Spleen (tissue), 11 donors: Measurements from ENCODE around the gene CACNA2D1. TPM values are rescaled to one million over a fixed set of nuclear protein-coding genes. Genes with fewer than 3 reads are reported as not detected.

Source experiments
- DNase-seq: peaks from one replicate; pipeline ENCODE4 v3.0.0-alpha.2; 2020
- H3K27ac ChIP-seq, 8 donors: fragments of 200-600 bp; sonication (generic) in 7 of 8; 1 replicate in 4 of 8; 2 replicates in 4 of 8; pipeline versions ENCODE4 v1.5.0 to v1.8.0; 2016 to 2021; ENCODE audit warnings: inconsistent platforms in 4 of 8, mild to moderate bottlenecking in 4 of 8, moderate library complexity in 1 of 8
- H3K27me3 ChIP-seq, 7 donors: fragments of 200-600 bp; sonication (generic) in 6 of 7; replicated peaks in 1 of 7; 1 replicate in 4 of 7; 2 replicates in 3 of 7; pipeline versions ENCODE4 v1.5.0 to v1.8.0; 2016 to 2021; ENCODE audit warnings: inconsistent platforms in 3 of 7, mild to moderate bottlenecking in 1 of 7
- H3K36me3 ChIP-seq, 6 donors: fragments of 200-600 bp; sonication (generic) in 5 of 6; 1 replicate in 4 of 6; 2 replicates in 2 of 6; pipeline versions ENCODE4 v1.5.0 to v1.8.0; 2016 to 2021; ENCODE audit warnings: inconsistent platforms in 2 of 6
- H3K4me1 ChIP-seq, 6 donors: fragments of 200-600 bp; sonication (generic) in 5 of 6; 1 replicate in 3 of 6; 2 replicates in 3 of 6; pipeline versions ENCODE4 v1.5.0 to v1.8.0; 2016 to 2021; ENCODE audit warnings: inconsistent platforms in 3 of 6
- H3K4me3 ChIP-seq, 8 donors: fragments of 200-600 bp; sonication (generic) in 7 of 8; 1 replicate in 4 of 8; 2 replicates in 4 of 8; pipeline versions ENCODE4 v1.5.0 to v1.8.0; 2016 to 2021; ENCODE audit warnings: inconsistent platforms in 4 of 8, mild to moderate bottlenecking in 4 of 8, moderate library complexity in 2 of 8
- H3K9me3 ChIP-seq, 8 donors: fragments of 200-600 bp; sonication (generic) in 7 of 8; 1 replicate in 4 of 8; 2 replicates in 4 of 8; pipeline versions ENCODE4 v1.5.0 to v1.8.0; 2016 to 2021; ENCODE audit warnings: inconsistent platforms in 4 of 8
- POLR2A ChIP-seq, 3 donors: fragments of 450-650 bp; IDR thresholded peaks; one replicate each; pipeline ENCODE4 v1.5.1; 2017; ENCODE audit warnings: antibody characterized with exemption in 3 of 3, mild to moderate bottlenecking in 1 of 3
- POLR2AphosphoS5 ChIP-seq, 3 donors: sonication (generic); formaldehyde crosslinking; IDR thresholded peaks; one replicate each; pipeline ENCODE4 v1.5.1; 2017; ENCODE audit warnings: antibody characterized with exemption in 3 of 3
- WGBS, 5 donors: extraction: QIAGEN DNeasy Blood & Tissue Kit in 3 of 5; methylation state at CpG; one replicate each; pipeline versions ENCODE4 v1.1.5 to v1.1.7; 2013 to 2018; 5-methylcytosine and 5-hydroxymethylcytosine counted together
- intact Hi-C: fragments of 100-400 bp; cut with DNase I; formaldehyde crosslinking; loops from one replicate; pipeline ENCODE4 v1.15.0; 2023; ENCODE audit warnings: low total_unique reads
- polyA plus RNA-seq, 3 donors: library from polyadenylated mRNA; stranded (reverse); fragments of 200-250 nt; gene quantifications; one replicate each; pipeline ENCODE4 v1.2.1, GENCODE V29; 2013
- total RNA-seq, 7 donors: library from RNA; depleted of rRNA in 3 of 7; stranded (reverse); fragments of >200 nt in 3 of 7; fragmentation: NEBNext Ultra II Directional in 4 of 7; extraction: Animal tissue kit (Norgen Biotek cat#: 25700) in 4 of 7; gene quantifications; one replicate each; pipeline versions ENCODE4 v1.1.0 to v1.2.1, GENCODE V29; 2016 to 2021
- TF ChIP-seq, protein P1 (sequence below), 11 experiments: fragments of 200-600 bp in 7 of 11; fragments of 450-650 bp in 4 of 11; sonication (generic) in 4 of 11; IDR thresholded peaks in 8 of 11; conservative IDR thresholded peaks in 3 of 11; 1 replicate in 7 of 11; 2 replicates in 4 of 11; pipeline versions ENCODE4 v1.4.0 to v1.8.0; 2016 to 2021; ENCODE audit warnings: antibody characterized with exemption in 11 of 11, inconsistent platforms in 4 of 11, mild to moderate bottlenecking in 1 of 11
- donor health status: healthy with polysubstance abuse.
- donor health status: DM: no; HTN: no; CAD: no; lungs with moderate emphysema.
- donor health status: DM: no; HTN: no; CAD: no.
- donor health status: Bipolar disorder and iron deficiency.
- donor health status: healthy.
- donor health status: DM: no; HTN: no; CAD: no.
- donor health status: DM: yes; HTN: yes; CAD: no.

Gene CACNA2D1
- total and polyA plus RNA-seq, 10 donors, result 1.7 to 24.0 (median 15.2) TPM

DNA sequence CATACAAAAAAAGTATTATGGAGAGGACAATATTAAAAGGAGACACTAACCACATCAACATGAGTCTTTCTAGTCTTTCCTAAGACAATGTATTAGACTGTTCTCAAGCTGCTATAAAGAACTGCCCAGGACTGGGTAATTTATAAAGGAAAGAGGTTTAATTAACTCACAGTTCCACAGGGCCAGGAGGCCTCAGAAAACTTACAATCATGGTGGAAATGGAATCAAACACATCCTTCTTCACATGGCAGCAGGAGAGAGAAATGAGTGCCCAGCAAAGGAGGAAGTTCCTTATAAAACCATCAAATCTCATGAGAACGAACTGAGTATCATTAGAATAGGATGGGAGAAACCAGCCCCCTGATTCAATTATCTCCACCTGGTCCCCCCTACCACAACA is 25.7 kb downstream of the CACNA2D1 start:
- peaks cover 0 to 11% (median 0%) of the 10 kb centered on the region in 8 donors for H3K9me3 ChIP-seq

DNA sequence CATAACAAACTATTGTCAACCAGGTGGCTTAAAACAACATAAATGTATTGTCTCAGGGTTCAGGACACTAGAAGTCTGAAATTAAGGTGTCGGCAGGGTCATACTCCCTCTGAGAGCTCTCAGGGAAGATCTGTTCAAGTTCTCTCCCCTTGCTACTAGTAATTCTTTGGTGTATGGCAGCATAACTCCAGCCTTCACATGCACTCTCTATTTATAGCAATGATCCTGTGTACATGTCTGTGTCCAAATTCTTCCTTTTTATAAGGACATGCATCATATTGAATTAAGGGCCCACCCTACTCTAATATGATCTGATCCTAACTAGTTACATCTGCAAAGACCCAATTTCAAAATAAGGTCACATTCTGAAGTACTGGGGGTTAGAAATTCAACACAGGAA is 27.2 kb downstream of the CACNA2D1 start:
- DNase-seq, result no peak
- intact Hi-C loops, result loop anchor here (10.0 kb wide), 1 partner anchor 62 kb away; no protein-coding TSS in a partner anchor
- Histone ChIP-seq H3K27me3 (no peaks in the 10 kb centered on the region), H3K36me3 (no peaks in the 10 kb centered on the region), H3K4me3 (no peak overlapping the region), H3K4me1 (peaks cover 0 to 5% (median 0%) of the 10 kb centered on the region in 6 donors), H3K27ac (no peak overlapping the region), H3K9me3 (peaks cover 0 to 11% (median 0%) of the 10 kb centered on the region in 8 donors)
- TF ChIP-seq, protein P1, sequence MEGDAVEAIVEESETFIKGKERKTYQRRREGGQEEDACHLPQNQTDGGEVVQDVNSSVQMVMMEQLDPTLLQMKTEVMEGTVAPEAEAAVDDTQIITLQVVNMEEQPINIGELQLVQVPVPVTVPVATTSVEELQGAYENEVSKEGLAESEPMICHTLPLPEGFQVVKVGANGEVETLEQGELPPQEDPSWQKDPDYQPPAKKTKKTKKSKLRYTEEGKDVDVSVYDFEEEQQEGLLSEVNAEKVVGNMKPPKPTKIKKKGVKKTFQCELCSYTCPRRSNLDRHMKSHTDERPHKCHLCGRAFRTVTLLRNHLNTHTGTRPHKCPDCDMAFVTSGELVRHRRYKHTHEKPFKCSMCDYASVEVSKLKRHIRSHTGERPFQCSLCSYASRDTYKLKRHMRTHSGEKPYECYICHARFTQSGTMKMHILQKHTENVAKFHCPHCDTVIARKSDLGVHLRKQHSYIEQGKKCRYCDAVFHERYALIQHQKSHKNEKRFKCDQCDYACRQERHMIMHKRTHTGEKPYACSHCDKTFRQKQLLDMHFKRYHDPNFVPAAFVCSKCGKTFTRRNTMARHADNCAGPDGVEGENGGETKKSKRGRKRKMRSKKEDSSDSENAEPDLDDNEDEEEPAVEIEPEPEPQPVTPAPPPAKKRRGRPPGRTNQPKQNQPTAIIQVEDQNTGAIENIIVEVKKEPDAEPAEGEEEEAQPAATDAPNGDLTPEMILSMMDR (IDR thresholded peaks at IDR 0.05 in 8 of 11, conservative IDR thresholded peaks at IDR 0.05 in 3 of 11), result no peak
- TF ChIP-seq POLR2AphosphoS5 (IDR thresholded peaks at IDR 0.05) (no peak), POLR2A (IDR thresholded peaks at IDR 0.05) (no peak)
- WGBS, 5 donors, result 84 to 97% (median 87%) methylated on average over 1 of the region's 1 CpG

More for the DNA sequence above, 25.7 kb downstream of the CACNA2D1 start:
- no peaks in the 10 kb centered on the region for H3K27me3 ChIP-seq
- TF ChIP-seq POLR2A (IDR thresholded peaks at IDR 0.05), result no peak
- TF ChIP-seq POLR2AphosphoS5 (IDR thresholded peaks at IDR 0.05), result no peak
- TF ChIP-seq, protein P1 (IDR thresholded peaks at IDR 0.05 in 8 of 11, conservative IDR thresholded peaks at IDR 0.05 in 3 of 11), result no peak
- DNase-seq, result no peak
- peaks cover 0 to 5% (median 0%) of the 10 kb centered on the region in 6 donors for H3K4me1 ChIP-seq
- H3K36me3 ChIP-seq, result no peaks in the 10 kb centered on the region
- no peak overlapping the region for H3K27ac ChIP-seq
- intact Hi-C loops, result loop anchor here (10.0 kb wide), 1 partner anchor 63 kb away; no protein-coding TSS in a partner anchor
- H3K4me3 ChIP-seq, result no peak overlapping the region
- WGBS, 5 donors, result 62 to 84% (median 79%) methylated on average over 1 of the region's 1 CpG

GRCh38 chr7:82414389-82414788 is 29.2 kb downstream of the CACNA2D1 start:
- H3K27me3 ChIP-seq, result no peaks in the 10 kb centered on the region
- no peak for DNase-seq
- no peak overlapping the region for H3K4me3 ChIP-seq
- no peaks in the 10 kb centered on the region for H3K4me1 ChIP-seq
- TF ChIP-seq, protein P1 (IDR thresholded peaks at IDR 0.05 in 8 of 11, conservative IDR thresholded peaks at IDR 0.05 in 3 of 11), result no peak
- TF ChIP-seq POLR2AphosphoS5 (IDR thresholded peaks at IDR 0.05) (no peak), POLR2A (IDR thresholded peaks at IDR 0.05) (no peak)
- peaks cover 0 to 11% (median 0%) of the 10 kb centered on the region in 8 donors for H3K9me3 ChIP-seq
- intact Hi-C loops, result loop anchor here (10.0 kb wide), 1 partner anchor 60 kb away; no protein-coding TSS in a partner anchor
- no peak overlapping the region for H3K27ac ChIP-seq
- 73 to 84% (median 74%) methylated on average over 3 of the region's 3 CpGs for WGBS, 5 donors
- H3K36me3 ChIP-seq, result no peaks in the 10 kb centered on the region

DNA sequence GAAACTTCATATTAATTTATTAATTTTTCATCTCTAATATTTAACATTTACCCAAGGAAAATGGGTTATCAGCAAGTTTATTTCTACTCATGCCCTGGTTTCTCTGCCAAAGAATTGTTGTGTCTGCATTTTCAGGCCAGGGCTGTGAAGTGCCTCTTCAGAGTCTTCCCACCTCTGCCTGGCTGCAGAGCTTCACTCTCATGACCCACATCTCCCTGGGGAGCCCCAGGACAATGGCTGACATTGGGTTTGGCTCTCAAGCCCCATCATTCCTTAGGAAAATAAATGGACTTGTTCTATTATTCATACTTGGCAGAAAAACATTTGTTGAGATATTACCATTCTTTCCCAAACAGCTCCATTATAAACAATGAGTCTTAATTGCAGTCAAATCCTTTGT is 30.3 kb downstream of the CACNA2D1 start:
- no peaks in the 10 kb centered on the region for H3K27me3 ChIP-seq
- H3K36me3 ChIP-seq, result no peaks in the 10 kb centered on the region
- intact Hi-C loops, result loop anchor here (10.0 kb wide), 1 partner anchor 58 kb away; no protein-coding TSS in a partner anchor
- H3K4me1 ChIP-seq, result no peaks in the 10 kb centered on the region
- H3K27ac ChIP-seq, result no peak overlapping the region
- no peak overlapping the region for H3K4me3 ChIP-seq
- no peak for DNase-seq
- TF ChIP-seq, protein P1 (IDR thresholded peaks at IDR 0.05 in 8 of 11, conservative IDR thresholded peaks at IDR 0.05 in 3 of 11), result no peak
- TF ChIP-seq POLR2AphosphoS5 (IDR thresholded peaks at IDR 0.05) (no peak), POLR2A (IDR thresholded peaks at IDR 0.05) (no peak)
- H3K9me3 ChIP-seq, result peaks cover 0 to 8% (median 0%) of the 10 kb centered on the region in 8 donors
